Nephron progenitor cell (in vitro differentiated cells): Measurements from ENCODE around the gene PAQR5.

Experiments
- DNase-seq: peaks from one replicate; pipeline ENCODE4 v3.0.0; 2021
- H3K27ac Mint-ChIP-seq: 2 replicates; pipeline ENCODE4 v1.8.0; 2021; ENCODE audit warnings: mild to moderate bottlenecking, moderate library complexity, mixed read lengths
- H3K27me3 Mint-ChIP-seq: 2 replicates; pipeline ENCODE4 v1.8.0; 2021; ENCODE audit warnings: mild to moderate bottlenecking, low read depth, mixed read lengths; ENCODE audit not compliant: poor library complexity
- H3K36me3 Mint-ChIP-seq: 2 replicates; pipeline ENCODE4 v1.8.0; 2021; ENCODE audit warnings: low read depth, mixed read lengths
- H3K4me1 Mint-ChIP-seq: 2 replicates; pipeline ENCODE4 v1.8.0; 2021; ENCODE audit warnings: mixed read lengths
- H3K4me3 Mint-ChIP-seq: 2 replicates; pipeline ENCODE4 v1.8.0; 2021; ENCODE audit warnings: mild to moderate bottlenecking, moderate library complexity, mixed read lengths
- H3K9me3 Mint-ChIP-seq: 2 replicates; pipeline ENCODE4 v1.8.0; 2021; ENCODE audit warnings: mild to moderate bottlenecking, moderate library complexity, mixed read lengths
- TF ChIP-seq, protein P1 (sequence below): fragments of 200-600 bp; sonication (generic); IDR thresholded peaks from 2 replicates; pipeline ENCODE4 v1.5.0; 2021; ENCODE audit warnings: antibody characterized with exemption

Gene PAQR5

DNA sequence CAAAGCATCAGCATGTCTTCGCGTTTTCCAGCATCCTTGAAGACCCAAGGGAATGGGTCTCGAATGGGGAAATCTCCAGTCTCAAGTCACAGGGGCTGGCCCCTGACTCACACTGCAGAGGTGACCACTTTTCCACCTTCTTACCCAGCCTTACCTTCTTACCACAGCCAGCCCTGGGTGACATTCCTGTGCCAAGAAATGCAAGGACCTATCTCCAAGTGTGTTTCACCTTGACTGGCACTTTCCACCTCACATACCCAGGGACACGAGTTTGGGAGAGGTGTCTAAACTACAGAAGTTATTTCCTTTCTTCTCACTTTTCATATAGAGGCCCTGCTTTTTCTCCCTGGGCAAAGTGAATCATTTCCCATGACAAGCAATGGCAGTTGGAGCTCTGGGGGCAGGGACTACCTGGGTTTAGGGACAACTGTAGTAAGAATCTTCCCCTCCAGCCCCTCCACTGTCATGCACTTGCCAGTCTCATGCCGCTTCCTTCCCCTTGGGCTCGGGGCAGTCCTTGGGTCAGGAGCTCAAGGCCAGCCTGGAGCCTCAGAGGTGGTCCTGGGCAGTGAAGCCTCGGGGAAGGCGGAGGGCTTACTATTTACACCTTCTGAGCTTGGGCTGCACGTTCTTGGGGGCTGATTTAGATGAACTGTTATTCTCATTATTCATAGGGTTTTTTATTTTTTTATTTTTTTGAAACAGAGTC, 16.8 kb downstream of the PAQR5 start:
- TF ChIP-seq, protein P1, sequence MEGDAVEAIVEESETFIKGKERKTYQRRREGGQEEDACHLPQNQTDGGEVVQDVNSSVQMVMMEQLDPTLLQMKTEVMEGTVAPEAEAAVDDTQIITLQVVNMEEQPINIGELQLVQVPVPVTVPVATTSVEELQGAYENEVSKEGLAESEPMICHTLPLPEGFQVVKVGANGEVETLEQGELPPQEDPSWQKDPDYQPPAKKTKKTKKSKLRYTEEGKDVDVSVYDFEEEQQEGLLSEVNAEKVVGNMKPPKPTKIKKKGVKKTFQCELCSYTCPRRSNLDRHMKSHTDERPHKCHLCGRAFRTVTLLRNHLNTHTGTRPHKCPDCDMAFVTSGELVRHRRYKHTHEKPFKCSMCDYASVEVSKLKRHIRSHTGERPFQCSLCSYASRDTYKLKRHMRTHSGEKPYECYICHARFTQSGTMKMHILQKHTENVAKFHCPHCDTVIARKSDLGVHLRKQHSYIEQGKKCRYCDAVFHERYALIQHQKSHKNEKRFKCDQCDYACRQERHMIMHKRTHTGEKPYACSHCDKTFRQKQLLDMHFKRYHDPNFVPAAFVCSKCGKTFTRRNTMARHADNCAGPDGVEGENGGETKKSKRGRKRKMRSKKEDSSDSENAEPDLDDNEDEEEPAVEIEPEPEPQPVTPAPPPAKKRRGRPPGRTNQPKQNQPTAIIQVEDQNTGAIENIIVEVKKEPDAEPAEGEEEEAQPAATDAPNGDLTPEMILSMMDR = no peak

DNA sequence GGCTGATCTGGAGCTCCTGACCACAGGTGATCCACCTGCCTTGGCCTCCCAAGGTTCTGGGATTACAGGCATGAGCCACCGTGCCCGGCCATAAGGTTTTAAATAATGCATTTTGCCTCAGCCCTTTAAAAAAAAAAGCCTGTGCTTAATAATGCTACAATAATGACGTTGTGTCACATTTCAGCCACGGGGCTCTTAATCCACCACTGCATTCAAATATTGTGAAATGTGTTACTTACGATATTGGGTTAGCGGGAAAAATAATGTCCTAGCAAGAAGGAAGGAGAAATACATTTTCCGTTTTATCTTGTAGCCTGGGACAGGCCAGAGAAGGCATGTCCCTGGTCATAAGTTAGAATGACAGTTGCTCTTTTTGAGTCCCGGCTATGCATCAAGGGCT, 17.6 kb downstream of the PAQR5 start:
- H3K36me3 Mint-ChIP-seq = no peaks in the 10 kb centered on the region
- no peak overlapping the region for H3K4me3 Mint-ChIP-seq
- no peak overlapping the region for H3K27ac Mint-ChIP-seq
- TF ChIP-seq, protein P1 = no peak
- H3K9me3 Mint-ChIP-seq = no peaks in the 10 kb centered on the region
- H3K27me3 Mint-ChIP-seq = peaks cover 7% of the 10 kb centered on the region
- DNase-seq = no peak
- H3K4me1 Mint-ChIP-seq = peaks cover 15% of the 10 kb centered on the region

More for the DNA sequence above, 16.8 kb downstream of the PAQR5 start:
- Mint-ChIP-seq H3K9me3 (no peaks in the 10 kb centered on the region), H3K36me3 (no peaks in the 10 kb centered on the region), H3K27me3 (peaks cover 7% of the 10 kb centered on the region), H3K4me3 (no peak overlapping the region), H3K4me1 (peaks cover 19% of the 10 kb centered on the region), H3K27ac (no peak overlapping the region)
- no peak for DNase-seq

DNA sequence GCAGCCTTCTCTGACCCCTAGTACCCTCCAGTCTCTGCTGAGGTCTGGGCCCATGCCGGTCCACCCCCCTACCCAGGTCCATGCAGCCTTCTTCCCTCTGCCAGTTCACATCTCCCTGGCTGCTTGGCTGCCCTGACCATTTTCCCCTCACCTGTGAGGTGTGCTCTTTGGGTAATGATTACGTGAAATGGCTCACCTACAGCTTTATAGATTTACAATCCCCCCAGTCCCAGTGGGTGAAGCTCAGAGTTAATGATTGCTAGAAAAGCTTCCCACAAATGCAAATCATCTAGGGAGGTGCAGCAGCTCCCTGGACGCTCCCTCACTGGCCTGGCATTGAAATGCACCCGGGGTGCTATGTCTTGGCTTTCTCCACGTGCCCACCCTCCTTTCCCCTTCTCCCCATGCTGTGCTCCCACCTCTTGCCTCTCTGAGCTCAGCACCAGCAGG, 18.7 kb downstream of the PAQR5 start:
- no peak for DNase-seq
- TF ChIP-seq, protein P1 = no peak
- H3K27ac Mint-ChIP-seq = peak overlapping the region; percentile 83
- no peaks in the 10 kb centered on the region for H3K9me3 Mint-ChIP-seq
- no peaks in the 10 kb centered on the region for H3K36me3 Mint-ChIP-seq
- peaks cover 6% of the 10 kb centered on the region for H3K4me1 Mint-ChIP-seq
- H3K27me3 Mint-ChIP-seq = peaks cover 7% of the 10 kb centered on the region
- no peak overlapping the region for H3K4me3 Mint-ChIP-seq

DNA sequence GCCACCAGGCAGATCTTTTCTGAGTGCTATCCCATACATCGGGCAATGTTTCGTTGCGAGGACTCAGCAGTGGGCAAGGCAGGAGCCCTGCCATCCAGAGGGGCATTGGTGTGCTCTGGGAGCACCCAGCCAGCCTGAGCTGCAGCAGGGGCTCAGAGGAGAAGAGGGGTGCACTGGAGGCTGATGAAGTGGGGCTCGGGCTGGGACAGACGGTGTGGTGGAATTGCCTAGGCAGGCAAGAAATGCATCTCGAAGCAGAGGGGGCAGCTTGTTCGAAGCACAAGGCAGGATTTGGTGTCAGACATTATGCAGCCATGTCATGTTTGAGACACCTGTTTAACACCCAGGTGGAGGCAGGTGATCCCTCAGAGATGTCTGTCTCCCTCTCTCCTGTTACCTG, 19.3 kb downstream of the PAQR5 start:
- H3K9me3 Mint-ChIP-seq = no peaks in the 10 kb centered on the region
- TF ChIP-seq, protein P1 = no peak
- H3K36me3 Mint-ChIP-seq = no peaks in the 10 kb centered on the region
- H3K27ac Mint-ChIP-seq = no peak overlapping the region
- peaks cover 7% of the 10 kb centered on the region for H3K27me3 Mint-ChIP-seq
- H3K4me3 Mint-ChIP-seq = no peak overlapping the region
- DNase-seq = no peak
- H3K4me1 Mint-ChIP-seq = peaks cover 6% of the 10 kb centered on the region

DNA sequence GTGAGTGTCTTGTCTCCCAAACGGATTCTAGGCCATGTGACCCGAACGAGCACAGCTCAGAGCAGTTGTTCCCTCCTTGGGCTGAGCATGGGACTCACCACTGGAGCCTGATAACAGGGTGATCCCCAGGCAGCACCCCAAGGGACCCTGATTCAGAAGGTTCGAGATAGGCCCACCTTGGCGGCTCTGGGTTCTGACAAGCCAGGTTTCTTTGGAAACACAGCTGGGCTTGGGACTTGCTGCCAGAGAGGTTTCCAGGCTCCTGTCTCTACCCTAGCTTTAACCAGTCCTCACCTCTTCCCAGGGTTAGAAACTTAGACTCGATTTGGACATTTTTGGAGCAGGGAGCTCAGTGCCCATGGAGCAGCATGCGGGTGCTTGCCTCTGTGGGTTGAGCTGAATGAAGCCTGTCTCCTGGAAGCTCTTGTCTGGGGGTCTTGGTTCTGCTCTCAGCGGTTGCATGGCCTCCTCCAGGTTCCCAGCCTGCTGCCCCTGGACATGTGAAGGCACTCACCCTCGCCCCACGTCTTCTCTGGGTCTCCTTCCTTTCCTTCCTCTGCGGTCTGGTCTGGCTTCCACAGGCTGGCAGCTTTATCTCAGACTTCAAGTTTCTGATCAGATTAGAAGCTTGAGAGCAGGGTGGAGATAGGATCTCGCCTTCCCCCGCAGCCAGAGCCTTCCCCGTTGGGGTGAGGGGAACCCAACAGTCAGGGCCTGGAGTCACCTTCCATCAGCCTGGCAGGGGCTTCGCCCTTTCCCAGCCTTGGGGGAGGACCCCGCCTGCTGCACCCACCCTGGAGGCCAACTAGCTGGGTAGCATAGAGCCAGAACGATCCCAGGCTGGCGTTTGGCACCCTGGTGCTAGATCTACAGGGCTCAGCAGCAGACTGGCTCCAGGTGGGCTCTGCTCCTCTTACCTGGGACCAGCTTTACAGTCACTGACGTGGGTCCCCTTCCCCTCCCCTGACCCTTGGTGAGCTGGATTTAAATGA, 21.0 kb downstream of the PAQR5 start:
- Mint-ChIP-seq H3K36me3 (no peaks in the 10 kb centered on the region), H3K4me3 (no peak overlapping the region), H3K27me3 (peaks cover 10% of the 10 kb centered on the region), H3K27ac (no peak overlapping the region), H3K9me3 (no peaks in the 10 kb centered on the region), H3K4me1 (peaks cover 3% of the 10 kb centered on the region)
- no peak for DNase-seq
- TF ChIP-seq, protein P1 = no peak
